WTC11 (cell line): ENCODE results near the gene PDE4B. TPM values are rescaled to one million over a fixed set of nuclear protein-coding genes. Genes with fewer than 3 reads are reported as not detected.

Source experiments
- ATAC-seq: fragments of 200-7000 bp; cut with Tn5 transposase; 2 replicates; pipeline ENCODE4 v1.10.0; 2021; ENCODE audit warnings: mild to moderate bottlenecking, moderate library complexity
- CTCF ChIA-PET: fragments of 300-600 bp; sonication (Branson Sonifier 250); formaldehyde crosslinking; loops from one replicate; lab custom pipeline; 2021; ENCODE audit warnings: antibody characterized with exemption; lab: Charles Lee
- POLR2A ChIA-PET: fragments of 350-600 bp; sonication (Branson Sonifier 250); formaldehyde crosslinking; loops from one replicate; lab custom pipeline; 2021; ENCODE audit warnings: antibody characterized with exemption; lab: Charles Lee
- DNase-seq: peaks from one replicate; pipeline ENCODE4 v3.0.0; 2021; ENCODE audit warnings: low spot score
- H3K27ac Mint-ChIP-seq: 2 replicates; pipeline ENCODE4 v1.8.0; 2021; ENCODE audit warnings: mixed read lengths
- H3K27me3 Mint-ChIP-seq: 2 replicates; pipeline ENCODE4 v1.8.0; 2021; ENCODE audit warnings: low read depth, mild to moderate bottlenecking, moderate library complexity, mixed read lengths
- H3K36me3 Mint-ChIP-seq: 2 replicates; pipeline ENCODE4 v1.8.0; 2021; ENCODE audit warnings: mixed read lengths
- H3K4me1 Mint-ChIP-seq: 2 replicates; pipeline ENCODE4 v1.8.0; 2022; ENCODE audit warnings: mixed read lengths
- H3K4me3 Mint-ChIP-seq: 2 replicates; pipeline ENCODE4 v1.8.0; 2021; ENCODE audit warnings: mild to moderate bottlenecking, moderate library complexity, mixed read lengths
- H3K9me3 Mint-ChIP-seq: 2 replicates; pipeline ENCODE4 v1.8.0; 2021; ENCODE audit warnings: mixed read lengths
- E2F1 ChIP-seq: sonication (generic); formaldehyde crosslinking; IDR thresholded peaks from 2 replicates; pipeline ENCODE4 v1.8.0; 2022; ENCODE audit warnings: mild to moderate bottlenecking, missing genetic modification reagents
- E2F4 ChIP-seq: sonication (generic); formaldehyde crosslinking; IDR thresholded peaks from 2 replicates; pipeline ENCODE4 v1.8.1; 2022; ENCODE audit warnings: low read depth, mild to moderate bottlenecking, moderate library complexity, missing genetic modification reagents, borderline replicate concordance
- E2F5 ChIP-seq: sonication (generic); formaldehyde crosslinking; IDR thresholded peaks from 2 replicates; pipeline ENCODE4 v1.8.1; 2022; ENCODE audit warnings: mild to moderate bottlenecking, moderate library complexity, missing genetic modification reagents
- EMX1 ChIP-seq: fragments of 250-450 bp; sonication (Bioruptor Pico); IDR thresholded peaks from 2 replicates; pipeline ENCODE4 v1.8.0; 2021; ENCODE audit warnings: mild to moderate bottlenecking
- ETV6 ChIP-seq: sonication (generic); formaldehyde crosslinking; IDR thresholded peaks from 2 replicates; pipeline ENCODE4 v1.8.1; 2022; ENCODE audit warnings: mild to moderate bottlenecking, missing genetic modification reagents
- FOXJ3 ChIP-seq: sonication (generic); formaldehyde crosslinking; IDR thresholded peaks from 2 replicates; pipeline ENCODE4 v1.9.0; 2021; ENCODE audit warnings: missing genetic modification reagents, mild to moderate bottlenecking, borderline replicate concordance
- FOXK1 ChIP-seq: sonication (generic); formaldehyde crosslinking; IDR thresholded peaks from 2 replicates; pipeline ENCODE4 v1.8.0; 2022; ENCODE audit warnings: mild to moderate bottlenecking, moderate library complexity, missing genetic modification reagents
- FOXP1 ChIP-seq: sonication (generic); formaldehyde crosslinking; IDR thresholded peaks from 2 replicates; pipeline ENCODE4 v1.8.0; 2022; ENCODE audit warnings: missing genetic modification reagents, mild to moderate bottlenecking, moderate library complexity, borderline replicate concordance
- HMGXB4 ChIP-seq: sonication (generic); formaldehyde crosslinking; IDR thresholded peaks from 2 replicates; pipeline ENCODE4 v1.8.1; 2023; ENCODE audit warnings: mild to moderate bottlenecking, moderate library complexity, missing genetic modification reagents
- IRF2 ChIP-seq: sonication (generic); formaldehyde crosslinking; IDR thresholded peaks from 2 replicates; pipeline ENCODE4 v1.8.0; 2022; ENCODE audit warnings: low read depth, missing genetic modification reagents, borderline replicate concordance
- MXD4 ChIP-seq: fragments of 250-450 bp; sonication (Bioruptor Pico); IDR thresholded peaks from 2 replicates; pipeline ENCODE4 v1.8.0; 2021; ENCODE audit warnings: mild to moderate bottlenecking, moderate library complexity, borderline replicate concordance
- NFATC4 ChIP-seq: fragments of 250-450 bp; sonication (Bioruptor Pico); IDR thresholded peaks from 2 replicates; pipeline ENCODE4 v1.9.0; 2021; ENCODE audit warnings: mild to moderate bottlenecking
- NR1H2 ChIP-seq: sonication (generic); formaldehyde crosslinking; IDR thresholded peaks from 2 replicates; pipeline ENCODE4 v1.9.0; 2021; ENCODE audit warnings: mild to moderate bottlenecking, moderate library complexity, missing genetic modification reagents
- SMAD3 ChIP-seq: sonication (generic); formaldehyde crosslinking; IDR thresholded peaks from 2 replicates; pipeline ENCODE4 v1.8.0; 2022; ENCODE audit warnings: missing genetic modification reagents, mild to moderate bottlenecking, borderline replicate concordance
- SOX15 ChIP-seq: fragments of 250-450 bp; sonication (Bioruptor Pico); IDR thresholded peaks from 2 replicates; pipeline ENCODE4 v1.9.0; 2021; ENCODE audit warnings: mild to moderate bottlenecking
- ZBTB43 ChIP-seq: sonication (generic); formaldehyde crosslinking; IDR thresholded peaks from 2 replicates; pipeline ENCODE4 v1.8.1; 2023; ENCODE audit warnings: mild to moderate bottlenecking, missing genetic modification reagents
- ZNF138 ChIP-seq: sonication (generic); formaldehyde crosslinking; conservative IDR thresholded peaks from 2 replicates; pipeline ENCODE4 v1.8.1; 2022; ENCODE audit warnings: mild to moderate bottlenecking, moderate library complexity, missing genetic modification reagents
- ZNF416 ChIP-seq: fragments of 250-450 bp; sonication (Bioruptor Pico); IDR thresholded peaks from 2 replicates; pipeline ENCODE4 v1.9.0; 2021; ENCODE audit warnings: mild to moderate bottlenecking, inconsistent platforms
- ZNF423 ChIP-seq: fragments of 250-450 bp; sonication (Bioruptor Pico); IDR thresholded peaks from 2 replicates; pipeline ENCODE4 v2.1.2; 2022; ENCODE audit warnings: mild to moderate bottlenecking, moderate library complexity
- total RNA-seq: library from RNA; stranded (reverse); gene quantifications from 3 replicates; pipeline ENCODE4 v1.2.3, GENCODE V29; 2021

Gene PDE4B
- total RNA-seq, 1 experiment from 2014 or later: 8.0 TPM

GRCh38 chr1:66132324-66132723 is 339.6 kb downstream of the PDE4B start:
- H3K27ac Mint-ChIP-seq: no peak overlapping the region
- POLR2A ChIA-PET: no interaction called here
- TF ChIP-seq NFATC4 (CRISPR knock-in tag) (no peak), SOX15 (no peak), ZBTB43 (CRISPR knock-in tag) (no peak), FOXJ3 (CRISPR knock-in tag) (no peak), ZNF423 (CRISPR knock-in tag) (no peak), ZNF416 (no peak), E2F1 (no peak), EMX1 (CRISPR knock-in tag) (no peak), FOXK1 (CRISPR knock-in tag) (no peak), MXD4 (CRISPR knock-in tag) (no peak), ETV6 (CRISPR knock-in tag) (no peak), NR1H2 (CRISPR knock-in tag) (no peak), FOXP1 (CRISPR knock-in tag) (no peak), ZNF138 (CRISPR knock-in tag) (no peak), IRF2 (CRISPR knock-in tag) (no peak), SMAD3 (no peak), E2F5 (CRISPR knock-in tag) (no peak), E2F4 (CRISPR knock-in tag) (no peak)
- no peaks in the 10 kb centered on the region for H3K4me1 Mint-ChIP-seq
- H3K27me3 Mint-ChIP-seq: no peaks in the 10 kb centered on the region
- no peaks in the 10 kb centered on the region for H3K9me3 Mint-ChIP-seq
- ATAC-seq (no peak), DNase-seq (no peak)
- CTCF ChIA-PET: no interaction called here
- H3K4me3 Mint-ChIP-seq: no peak overlapping the region
- no peaks in the 10 kb centered on the region for H3K36me3 Mint-ChIP-seq

GRCh38 chr1:66134004-66134403 is 341.3 kb downstream of the PDE4B start:
- H3K36me3 Mint-ChIP-seq: no peaks in the 10 kb centered on the region
- no peaks in the 10 kb centered on the region for H3K4me1 Mint-ChIP-seq
- TF ChIP-seq FOXJ3 (CRISPR knock-in tag) (no peak), HMGXB4 (no peak)
- DNase-seq (no peak), ATAC-seq (no peak)
- no peak overlapping the region for H3K4me3 Mint-ChIP-seq
- POLR2A ChIA-PET: interaction anchor here (0.7 to 1.2 kb wide), 2 partner anchors 14 to 131 kb away, joined by 4 to 5 read pairs; no protein-coding TSS in a partner anchor
- no peaks in the 10 kb centered on the region for H3K27me3 Mint-ChIP-seq
- no peak overlapping the region for H3K27ac Mint-ChIP-seq
- no peaks in the 10 kb centered on the region for H3K9me3 Mint-ChIP-seq
- CTCF ChIA-PET: no interaction called here
